HS-27A (cell line): Measurements from ENCODE around the gene CILP2.

Source experiments
- DNase-seq: peaks from one replicate; pipeline ENCODE4 v3.0.0-alpha.2; 2012; ENCODE audit warnings: low read depth, missing footprints

Gene CILP2

GRCh38 chr19:19563348-19563848 lies 25.3 kb downstream of the CILP2 start:
- no peak for DNase-seq

- DNase-seq = no peak
These were observed 28.2 kb downstream of the CILP2 start for GRCh38 chr19:19566306-19566705.

GRCh38 chr19:19567391-19567790 lies 29.3 kb downstream of the CILP2 start:
- DNase-seq = no peak

- DNase-seq = no peak
These were observed 31.0 kb downstream of the CILP2 start for GRCh38 chr19:19568802-19569756.

- DNase-seq = no peak
These were observed 32.5 kb downstream of the CILP2 start for GRCh38 chr19:19570571-19570970.

GRCh38 chr19:19571071-19571786 lies 33.2 kb downstream of the CILP2 start:
- no peak for DNase-seq

GRCh38 chr19:19575411-19575810 lies 37.3 kb downstream of the CILP2 start:
- DNase-seq = no peak

GRCh38 chr19:19578252-19578651 lies 40.2 kb downstream of the CILP2 start:
- DNase-seq = no peak

GRCh38 chr19:19579533-19580361 lies 41.7 kb downstream of the CILP2 start:
- no peak for DNase-seq

GRCh38 chr19:19580418-19580817 lies 42.4 kb downstream of the CILP2 start:
- DNase-seq = no peak

GRCh38 chr19:19581391-19581790 lies 43.3 kb downstream of the CILP2 start:
- DNase-seq = no peak

- DNase-seq = no peak
These were observed 44.4 kb downstream of the CILP2 start for GRCh38 chr19:19582471-19582870.

- no peak for DNase-seq
These were observed 46.3 kb downstream of the CILP2 start for GRCh38 chr19:19584356-19584755.

GRCh38 chr19:19587771-19588170 lies 49.7 kb downstream of the CILP2 start:
- DNase-seq = no peak

- DNase-seq = no peak
These were observed 50.5 kb downstream of the CILP2 start for GRCh38 chr19:19588546-19588945.

- DNase-seq = no peak
These were observed 53.2 kb downstream of the CILP2 start for GRCh38 chr19:19591133-19591825.

- DNase-seq = no peak
These were observed 54.6 kb downstream of the CILP2 start for GRCh38 chr19:19592690-19593089.

GRCh38 chr19:19594381-19594780 lies 56.3 kb downstream of the CILP2 start:
- no peak for DNase-seq

- no peak for DNase-seq
These were observed 57.2 kb downstream of the CILP2 start for GRCh38 chr19:19595171-19595701.
